ENCODE results near the gene AHR. TPM values are rescaled to one million over a fixed set of nuclear protein-coding genes. Genes with fewer than 3 reads are reported as not detected.

The AHR gene
- total RNA-seq, 1 experiment from 2014 or later, result 6.1 TPM

- peaks cover 10 to 30% (median 23%) of the 10 kb centered on the region in 3 experiments for H3K36me3 Mint-ChIP-seq (ENCODE audit: insufficient read depth in 1 of 3, low read depth in 3 of 3)
- no peak overlapping the region for H3K4ac ChIP-seq (ENCODE audit: low read depth, low read length)
- no peaks in the 10 kb centered on the region for H3K79me2 ChIP-seq (ENCODE audit: insufficient read depth, low read length)
- no peaks in the 10 kb centered on the region; the same call in 1 of the 2 replicates for H3K4me1 ChIP-seq (ENCODE audit: insufficient read depth, low read length)
- peaks cover 12 to 15% of the 10 kb centered on the region in 2 experiments for H3K4me1 Mint-ChIP-seq
- H4K91ac ChIP-seq (ENCODE audit: insufficient read length, low read depth, low read length), result no peak overlapping the region
- H3K27ac Mint-ChIP-seq, result no peak overlapping the region
- H3K9ac ChIP-seq (ENCODE audit: extremely low read depth, insufficient read length, low read length), result no peak overlapping the region
- H3K79me1 ChIP-seq (ENCODE audit: insufficient read depth, low read depth, low read length, poor library complexity, severe bottlenecking), result no peaks in the 10 kb centered on the region
- no peak overlapping the region for H2AFZ ChIP-seq (ENCODE audit: low read length)
- H2BK5ac ChIP-seq (ENCODE audit: insufficient read length, low read length), result no peak overlapping the region
- no peak overlapping the region for H3K23ac ChIP-seq (ENCODE audit: insufficient read length, low read depth, low read length)
- no peaks in the 10 kb centered on the region for H3K23me2 ChIP-seq (ENCODE audit: insufficient read length, low read depth, low read length, poor library complexity, severe bottlenecking)
- DNase-seq, result no peak
- no peak overlapping the region for H3K27ac ChIP-seq (ENCODE audit: insufficient read length, low read depth, low read length)
- no peak overlapping the region for H3K18ac ChIP-seq (ENCODE audit: insufficient read length, low read depth, low read length)
- no peak overlapping the region for H2BK15ac ChIP-seq (ENCODE audit: low read depth, low read length)
- H3K9me3 ChIP-seq (ENCODE audit: control insufficient read depth, low read depth, low read length), result no peaks in the 10 kb centered on the region
- peaks cover 0 to 1% of the 10 kb centered on the region in 2 experiments; a peak in 2 of 5 replicates for H3K9me3 Mint-ChIP-seq
- no CpG with 5 or more reads among the region's 2 CpGs for WGBS (ENCODE audit: extremely low coverage, insufficient read length, low lambda C conversion rate)
- no peak for TF ChIP-seq CTCF (conservative IDR thresholded peaks at IDR 0.05)
- no peak overlapping the region for H3K56ac ChIP-seq (ENCODE audit: insufficient read length, low read depth, low read length)
- no peak overlapping the region for H2AK5ac ChIP-seq (ENCODE audit: insufficient read length, low read length)
- H3T11ph ChIP-seq (ENCODE audit: low read length), result no peak overlapping the region
- H4K8ac ChIP-seq (replicated peaks; ENCODE audit: insufficient read length, low read depth, low read length), result no peak overlapping the region
- no peaks in the 10 kb centered on the region for H3K27me3 ChIP-seq (ENCODE audit: insufficient read depth, low read length)
- no peak overlapping the region for H2BK20ac ChIP-seq (ENCODE audit: low read depth, low read length, poor library complexity, severe bottlenecking)
- H3K4me2 ChIP-seq (ENCODE audit: insufficient read depth, insufficient read length, low read length), result no peak overlapping the region
- H3K4me3 Mint-ChIP-seq, result no peak overlapping the region
- H4K20me1 ChIP-seq (ENCODE audit: control insufficient read depth, insufficient read depth, insufficient read length), result no peaks in the 10 kb centered on the region
- no peak overlapping the region for H4K5ac ChIP-seq (ENCODE audit: insufficient read length, low read depth, low read length)
- H2BK120ac ChIP-seq (ENCODE audit: low read depth, low read length, poor library complexity, severe bottlenecking), result no peak overlapping the region
- H3K14ac ChIP-seq (ENCODE audit: insufficient read depth, low read length), result no peak overlapping the region
- no peak overlapping the region for H2BK12ac ChIP-seq (ENCODE audit: insufficient read length, low read depth, low read length)
- H3K27me3 Mint-ChIP-seq (ENCODE audit: low read depth), result no peaks in the 10 kb centered on the region
These were observed 40.7 kb downstream of the AHR start for GRCh38 chr7:17339139-17339538.

Data from H9 (cell line).